Transverse colon (tissue), 4 donors: ENCODE results near the gene ARHGEF40. TPM values are rescaled to one million over a fixed set of nuclear protein-coding genes. Genes with fewer than 3 reads are reported as not detected.

Source experiments
- DNase-seq: peaks from one replicate; pipeline ENCODE4 v3.0.0-alpha.2; 2019
- H3K27ac ChIP-seq, 4 donors: fragments of 200-600 bp; sonication (generic); 2 replicates each; pipeline ENCODE4 v1.5.1; 2016 to 2018; ENCODE audit warnings: inconsistent platforms in 4 of 4
- H3K27me3 ChIP-seq: fragments of 200-600 bp; sonication (generic); 2 replicates; pipeline ENCODE4 v1.5.1; 2017; ENCODE audit warnings: inconsistent platforms
- H3K36me3 ChIP-seq, 4 donors: fragments of 200-600 bp; sonication (generic); 2 replicates each; pipeline ENCODE4 v1.5.1; 2017 to 2019; ENCODE audit warnings: inconsistent platforms in 4 of 4
- H3K4me1 ChIP-seq, 4 donors: fragments of 200-600 bp; sonication (generic); 2 replicates each; pipeline ENCODE4 v1.5.1; 2017 to 2020; ENCODE audit warnings: inconsistent platforms in 4 of 4
- H3K4me3 ChIP-seq, 4 donors: fragments of 200-600 bp; sonication (generic); 1 replicate in 1 of 4; 2 replicates in 3 of 4; pipeline versions ENCODE4 v1.5.1 to v1.6.1; 2017 to 2019; ENCODE audit warnings: inconsistent platforms in 4 of 4
- H3K9me3 ChIP-seq, 2 donors: fragments of 200-600 bp; sonication (generic); 2 replicates each; pipeline ENCODE4 v1.5.1; 2017 to 2019; ENCODE audit warnings: inconsistent platforms in 2 of 2
- EP300 ChIP-seq: sonication (generic); formaldehyde crosslinking; IDR thresholded peaks from one replicate; pipeline ENCODE4 v1.6.1; 2017; ENCODE audit warnings: antibody characterized with exemption, low read depth
- POLR2A ChIP-seq: fragments of 450-650 bp; IDR thresholded peaks from one replicate; pipeline ENCODE4 v1.6.1; 2016; ENCODE audit warnings: antibody characterized with exemption, mild to moderate bottlenecking, moderate library complexity
- POLR2AphosphoS5 ChIP-seq, 3 donors: sonication (generic); formaldehyde crosslinking; IDR thresholded peaks; one replicate each; pipeline ENCODE4 v1.6.1; 2016; ENCODE audit warnings: antibody characterized with exemption in 3 of 3
- WGBS, 2 donors: methylation state at CpG; one replicate each; pipeline ENCODE4 v1.1.5; 2018; ENCODE audit warnings: low coverage in 1 of 2; 5-methylcytosine and 5-hydroxymethylcytosine counted together
- in situ Hi-C, 4 donors: fragments of 200-750 bp; cut with MboI; loops; one replicate each; pipeline versions ENCODE4 v1.15.0 to v1.15.1; 2017; ENCODE audit warnings: low sequenced_read_pairs in 3 of 4, low pct_ligation_motif_present in 1 of 4, low pct_unique_long_range_greater_than_20kb in 1 of 4
- intact Hi-C: fragments of 100-400 bp; cut with DNase I; formaldehyde crosslinking; loops from one replicate; pipeline ENCODE4 v1.15.1; 2023; ENCODE audit warnings: low total_unique reads
- total RNA-seq, 4 donors: library from RNA; depleted of rRNA; stranded (reverse); fragments of >200 nt; gene quantifications; one replicate each; pipeline ENCODE4 v1.1.0, GENCODE V29; 2016
- TF ChIP-seq, protein P1 (sequence below), 5 experiments: fragments of 200-600 bp in 3 of 5; fragments of 450-650 bp in 2 of 5; sonication (generic) in 3 of 5; IDR thresholded peaks; 1 replicate in 2 of 5; 2 replicates in 3 of 5; pipeline ENCODE4 v1.5.1; 2016 to 2017; ENCODE audit warnings: antibody characterized with exemption in 5 of 5, inconsistent platforms in 3 of 5, mild to moderate bottlenecking in 2 of 5, moderate library complexity in 1 of 5

ARHGEF40 gene
- total RNA-seq, 4 donors from 2014 or later = 55.6 to 138 (median 62.2) TPM

DNA sequence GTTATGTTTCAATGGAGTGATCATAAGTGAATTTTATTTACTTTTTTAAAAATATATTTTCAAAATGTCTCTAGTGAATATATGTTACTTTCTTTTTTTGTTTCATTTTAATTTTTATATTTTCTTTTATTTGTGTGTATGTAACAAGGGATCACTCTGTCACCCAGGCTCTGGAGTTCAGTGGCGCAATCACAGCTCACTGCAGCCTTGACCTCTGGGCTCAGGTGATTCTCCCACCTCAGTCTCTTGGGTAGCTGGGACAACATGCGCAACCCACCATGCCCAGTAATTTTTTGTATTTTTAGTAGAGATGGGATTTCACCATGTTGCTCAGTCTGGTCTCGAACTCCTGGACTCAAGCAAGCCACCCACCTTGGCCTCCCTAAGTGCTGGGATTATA is 48.8 kb downstream of the ARHGEF40 start:
- TF ChIP-seq, protein P1, sequence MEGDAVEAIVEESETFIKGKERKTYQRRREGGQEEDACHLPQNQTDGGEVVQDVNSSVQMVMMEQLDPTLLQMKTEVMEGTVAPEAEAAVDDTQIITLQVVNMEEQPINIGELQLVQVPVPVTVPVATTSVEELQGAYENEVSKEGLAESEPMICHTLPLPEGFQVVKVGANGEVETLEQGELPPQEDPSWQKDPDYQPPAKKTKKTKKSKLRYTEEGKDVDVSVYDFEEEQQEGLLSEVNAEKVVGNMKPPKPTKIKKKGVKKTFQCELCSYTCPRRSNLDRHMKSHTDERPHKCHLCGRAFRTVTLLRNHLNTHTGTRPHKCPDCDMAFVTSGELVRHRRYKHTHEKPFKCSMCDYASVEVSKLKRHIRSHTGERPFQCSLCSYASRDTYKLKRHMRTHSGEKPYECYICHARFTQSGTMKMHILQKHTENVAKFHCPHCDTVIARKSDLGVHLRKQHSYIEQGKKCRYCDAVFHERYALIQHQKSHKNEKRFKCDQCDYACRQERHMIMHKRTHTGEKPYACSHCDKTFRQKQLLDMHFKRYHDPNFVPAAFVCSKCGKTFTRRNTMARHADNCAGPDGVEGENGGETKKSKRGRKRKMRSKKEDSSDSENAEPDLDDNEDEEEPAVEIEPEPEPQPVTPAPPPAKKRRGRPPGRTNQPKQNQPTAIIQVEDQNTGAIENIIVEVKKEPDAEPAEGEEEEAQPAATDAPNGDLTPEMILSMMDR (IDR thresholded peaks at IDR 0.05) = no peak
- TF ChIP-seq POLR2AphosphoS5 (IDR thresholded peaks at IDR 0.05) (no peak), EP300 (no peak), POLR2A (no peak)
- in situ Hi-C loops (no loop called here), intact Hi-C loops (no loop called here)
- Histone ChIP-seq H3K4me3 (no peak overlapping the region), H3K27ac (no peak overlapping the region), H3K36me3 (no peaks in the 10 kb centered on the region), H3K27me3 (no peaks in the 10 kb centered on the region), H3K4me1 (no peaks in the 10 kb centered on the region), H3K9me3 (no peaks in the 10 kb centered on the region)
- no peak for DNase-seq
- WGBS, 2 donors = 89 to 93% methylated on average over 3 of the region's 3 CpGs

- in situ Hi-C loops (no loop called here), intact Hi-C loops (no loop called here)
- no peak overlapping the region for H3K27ac ChIP-seq
- no peak for DNase-seq
- H3K4me1 ChIP-seq = no peaks in the 10 kb centered on the region
- peaks cover under 1% of the 10 kb centered on the region for H3K27me3 ChIP-seq
- H3K36me3 ChIP-seq = no peaks in the 10 kb centered on the region
- 61 to 72% methylated on average over 4 to 6 of the region's 6 CpGs for WGBS, 2 donors
- TF ChIP-seq EP300 (no peak), POLR2AphosphoS5 (IDR thresholded peaks at IDR 0.05) (no peak), POLR2A (no peak)
- TF ChIP-seq, protein P1 (IDR thresholded peaks at IDR 0.05) = no peak
- peaks cover 0 to 4% of the 10 kb centered on the region in 2 donors for H3K9me3 ChIP-seq
- H3K4me3 ChIP-seq = no peak overlapping the region
These were observed 50.6 kb downstream of the ARHGEF40 start for GRCh38 chr14:21120686-21121085.

DNA sequence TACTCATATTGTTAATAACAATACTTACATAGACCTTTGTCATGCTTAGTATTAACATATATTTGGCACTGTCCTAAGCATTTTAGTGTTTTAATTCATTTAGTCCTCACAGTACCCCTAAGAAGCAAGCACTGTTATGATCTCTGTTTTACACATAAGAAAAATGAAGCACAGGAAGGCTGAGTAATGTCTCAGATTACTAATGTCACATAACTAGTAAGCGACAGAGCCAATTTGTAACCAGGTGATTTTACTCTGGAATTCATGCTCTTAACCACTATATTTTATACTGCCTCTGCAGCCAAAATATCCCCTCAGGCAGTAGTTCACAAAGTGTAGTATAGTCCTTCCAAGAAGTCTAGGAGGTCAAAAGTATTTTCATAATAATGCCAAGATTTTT is 51.0 kb downstream of the ARHGEF40 start:
- Histone ChIP-seq H3K4me1 (no peaks in the 10 kb centered on the region), H3K27me3 (peaks cover 3% of the 10 kb centered on the region), H3K9me3 (peaks cover 0 to 4% of the 10 kb centered on the region in 2 donors), H3K36me3 (no peaks in the 10 kb centered on the region), H3K4me3 (no peak overlapping the region), H3K27ac (no peak overlapping the region)
- intact Hi-C loops (no loop called here), in situ Hi-C loops (no loop called here)
- 78 to 100% methylated on average over 1 of the region's 1 CpG for WGBS, 2 donors
- no peak for TF ChIP-seq EP300
- no peak for TF ChIP-seq POLR2AphosphoS5 (IDR thresholded peaks at IDR 0.05)
- TF ChIP-seq, protein P1 (IDR thresholded peaks at IDR 0.05) = no peak
- TF ChIP-seq POLR2A = no peak
- DNase-seq = no peak

DNA sequence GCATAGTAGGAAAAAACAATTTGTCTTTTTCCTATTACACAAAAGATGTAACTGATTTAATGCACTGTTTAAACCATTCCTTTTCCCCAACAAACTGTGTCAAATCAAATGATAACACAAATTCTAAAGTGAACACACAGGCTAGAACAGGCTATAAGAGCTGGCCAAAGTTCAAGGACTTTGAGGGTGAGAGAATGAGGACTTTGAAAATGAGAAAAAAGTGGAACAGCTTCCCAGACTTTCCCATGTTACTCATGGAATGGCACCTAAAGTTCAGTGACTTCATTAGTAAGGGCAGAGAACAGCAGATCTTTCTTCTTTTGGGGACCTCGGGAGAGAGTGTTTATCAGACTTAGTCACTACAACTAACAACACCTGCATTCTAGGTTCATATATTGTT is 53.3 kb downstream of the ARHGEF40 start:
- intact Hi-C loops (no loop called here), in situ Hi-C loops (no loop called here)
- H3K9me3 ChIP-seq = peaks cover 0 to 4% of the 10 kb centered on the region in 2 donors
- no peak for DNase-seq
- no peaks in the 10 kb centered on the region for H3K4me1 ChIP-seq
- no peak overlapping the region for H3K4me3 ChIP-seq
- H3K27ac ChIP-seq = no peak overlapping the region
- peaks cover 3% of the 10 kb centered on the region for H3K27me3 ChIP-seq
- 95 to 100% methylated on average over 1 of the region's 1 CpG for WGBS, 2 donors
- no peaks in the 10 kb centered on the region for H3K36me3 ChIP-seq
- TF ChIP-seq POLR2AphosphoS5 (IDR thresholded peaks at IDR 0.05) (no peak), POLR2A (no peak), EP300 (no peak)
- TF ChIP-seq, protein P1 (IDR thresholded peaks at IDR 0.05) = no peak
